Endodermal cell (in vitro differentiated cells): ENCODE results near the gene ZCWPW2. TPM values are rescaled to one million over a fixed set of nuclear protein-coding genes. Genes with fewer than 3 reads are reported as not detected.

Experiments
- DNase-seq: peaks from one replicate; pipeline ENCODE4 v3.0.0-alpha.2; 2017
- H3K27ac ChIP-seq: 2 replicates; pipeline ENCODE4 v1.5.1; 2013; ENCODE audit warnings: mild to moderate bottlenecking, low read depth, low read length, moderate library complexity
- H3K27me3 ChIP-seq: 2 replicates; pipeline ENCODE4 v1.6.1; 2013; ENCODE audit warnings: mild to moderate bottlenecking, low read length, moderate library complexity; ENCODE audit not compliant: insufficient read depth, control insufficient read depth, poor library complexity, severe bottlenecking
- H3K36me3 ChIP-seq: 2 replicates; pipeline ENCODE4 v1.7.0; 2013; ENCODE audit warnings: mild to moderate bottlenecking, low read length, moderate library complexity; ENCODE audit not compliant: control insufficient read depth, insufficient read depth
- H3K4me1 ChIP-seq: one replicate; pipeline ENCODE4 v1.7.0; 2013; ENCODE audit warnings: low read length; ENCODE audit not compliant: control insufficient read depth, insufficient read depth
- H3K4me3 ChIP-seq: 2 replicates; pipeline ENCODE4 v1.5.1; 2013; ENCODE audit warnings: mild to moderate bottlenecking, low read length, moderate library complexity
- H3K9ac ChIP-seq: 2 replicates; pipeline ENCODE4 v1.6.1; 2013; ENCODE audit warnings: mild to moderate bottlenecking, low read length, moderate library complexity; ENCODE audit not compliant: poor library complexity, severe bottlenecking; ENCODE audit errors: extremely low read depth
- H3K9me3 ChIP-seq: 2 replicates; pipeline ENCODE4 v1.6.1; 2013; ENCODE audit warnings: mild to moderate bottlenecking, low read length, moderate library complexity; ENCODE audit not compliant: control insufficient read depth
- H3K27ac Mint-ChIP-seq: 2 replicates; pipeline ENCODE4 v1.8.0; 2020; ENCODE audit warnings: mixed read lengths
- H3K27me3 Mint-ChIP-seq: 2 replicates; pipeline ENCODE4 v1.8.0; 2021; ENCODE audit warnings: mild to moderate bottlenecking, mixed read lengths; ENCODE audit not compliant: insufficient read depth
- H3K36me3 Mint-ChIP-seq: 2 replicates; pipeline ENCODE4 v1.8.0; 2020; ENCODE audit warnings: low read depth, mixed read lengths
- H3K4me1 Mint-ChIP-seq: 2 replicates; pipeline ENCODE4 v1.8.0; 2020; ENCODE audit warnings: mixed read lengths
- H3K4me3 Mint-ChIP-seq: 2 replicates; pipeline ENCODE4 v1.8.0; 2020; ENCODE audit warnings: mild to moderate bottlenecking, moderate library complexity, mixed read lengths
- H3K9me3 Mint-ChIP-seq: 2 replicates; pipeline ENCODE4 v1.8.0; 2020; ENCODE audit warnings: mild to moderate bottlenecking, mixed read lengths
- CTCF ChIP-seq: fragments of 200-600 bp; sonication (generic); conservative IDR thresholded peaks from 2 replicates; pipeline ENCODE4 v1.5.0; 2021; ENCODE audit warnings: antibody characterized with exemption, mild to moderate bottlenecking
- WGBS, 2 experiments: methylation state at CpG; one replicate each; pipeline versions ENCODE4 v1.1.5 to v1.1.7; 2013; ENCODE audit warnings: missing lambda C conversion rate in 2 of 2, mixed read lengths in 1 of 2; ENCODE audit not compliant: insufficient coverage in 1 of 2, insufficient read length in 1 of 2; 5-methylcytosine and 5-hydroxymethylcytosine counted together
- total RNA-seq, 2 donors: library from RNA; stranded (reverse); fragmentation: NEBNext Ultra II Directional in 1 of 2; extraction: Animal tissue kit (Norgen Biotek cat#: 25700) in 1 of 2; gene quantifications; 2 replicates in 1 of 2; 3 replicates in 1 of 2; pipeline ENCODE4 v1.2.1, GENCODE V29; 2021

Gene ZCWPW2
- total RNA-seq, 2 donors from 2014 or later: 0.82 TPM; not detected in 1

- Histone ChIP-seq H3K27me3 (no peaks in the 10 kb centered on the region), H3K27ac (no peak overlapping the region), H3K9ac (no peak overlapping the region), H3K4me1 (no peaks in the 10 kb centered on the region), H3K9me3 (no peaks in the 10 kb centered on the region), H3K4me3 (no peak overlapping the region), H3K36me3 (peaks cover 15% of the 10 kb centered on the region)
- WGBS, 2 experiments: 94 to 100% methylated on average over 1 of the region's 1 CpG
- Mint-ChIP-seq H3K9me3 (no peaks in the 10 kb centered on the region), H3K27me3 (no peaks in the 10 kb centered on the region), H3K36me3 (peaks cover 7% of the 10 kb centered on the region), H3K27ac (no peak overlapping the region), H3K4me1 (peaks cover 8% of the 10 kb centered on the region), H3K4me3 (no peak overlapping the region)
- no peak for DNase-seq
- TF ChIP-seq CTCF: no peak
Observed at GRCh38 chr3:28315711-28316110, 32.8 kb upstream of the ZCWPW2 start.

GRCh38 chr3:28316226-28316625, 32.3 kb upstream of the ZCWPW2 start:
- Histone ChIP-seq H3K36me3 (peaks cover 18% of the 10 kb centered on the region), H3K4me1 (no peaks in the 10 kb centered on the region), H3K9ac (no peak overlapping the region), H3K4me3 (no peak overlapping the region), H3K9me3 (no peaks in the 10 kb centered on the region), H3K27ac (no peak overlapping the region), H3K27me3 (no peaks in the 10 kb centered on the region)
- peaks cover 8% of the 10 kb centered on the region for H3K36me3 Mint-ChIP-seq
- TF ChIP-seq CTCF: no peak
- whole genome bisulfite sequencing, 2 experiments: 92% methylated on average over 2 of the region's 2 CpGs; no CpG with 5 or more reads in 1 of the 2 experiments
- no peak for DNase-seq
- H3K9me3 Mint-ChIP-seq: no peaks in the 10 kb centered on the region
- H3K27me3 Mint-ChIP-seq: no peaks in the 10 kb centered on the region
- no peak overlapping the region for H3K27ac Mint-ChIP-seq
- H3K4me1 Mint-ChIP-seq: peaks cover 7% of the 10 kb centered on the region
- H3K4me3 Mint-ChIP-seq: no peak overlapping the region

GRCh38 chr3:28317438-28318022, 31.0 kb upstream of the ZCWPW2 start:
- Mint-ChIP-seq H3K36me3 (peaks cover 8% of the 10 kb centered on the region), H3K4me3 (no peak overlapping the region), H3K4me1 (peaks cover 5% of the 10 kb centered on the region), H3K27me3 (no peaks in the 10 kb centered on the region), H3K9me3 (no peaks in the 10 kb centered on the region), H3K27ac (no peak overlapping the region)
- 47% methylated on average over 2 of the region's 2 CpGs; no CpG with 5 or more reads in 1 of the 2 experiments for WGBS, 2 experiments
- no peaks in the 10 kb centered on the region for H3K4me1 ChIP-seq
- H3K9ac ChIP-seq: no peak overlapping the region
- no peaks in the 10 kb centered on the region for H3K9me3 ChIP-seq
- H3K4me3 ChIP-seq: no peak overlapping the region
- H3K27me3 ChIP-seq: no peaks in the 10 kb centered on the region
- peaks cover 25% of the 10 kb centered on the region for H3K36me3 ChIP-seq
- H3K27ac ChIP-seq: no peak overlapping the region
- DNase-seq: no peak
- peak; percentile 85 for TF ChIP-seq CTCF
